ENCODE measurements around the gene KCNH3. TPM values are rescaled to one million over a fixed set of nuclear protein-coding genes. Genes with fewer than 3 reads are reported as not detected.

The KCNH3 gene
- total RNA-seq, 2 experiments from 2014 or later = 2.4 to 3.4 TPM

DNA sequence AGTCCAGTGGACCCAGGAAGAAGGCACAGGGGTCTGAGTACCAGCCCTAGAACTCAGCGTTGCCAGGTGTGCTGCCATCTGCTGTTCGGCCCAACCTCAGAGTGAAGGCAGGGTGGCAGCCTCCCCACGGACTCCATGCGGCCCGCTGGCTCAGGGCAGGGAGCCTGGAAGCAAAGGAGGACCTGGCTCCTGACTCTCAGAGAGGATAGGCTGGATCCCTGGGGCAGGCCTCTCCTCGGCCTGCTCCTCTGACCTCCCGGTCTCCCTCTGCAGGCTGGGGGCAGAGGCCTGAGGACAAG, 19.0 kb downstream of the KCNH3 start:
- ChIA-PET CTCF (no interaction called here), POLR2A (no interaction called here)
- no peak for TF ChIP-seq CTCF (IDR thresholded peaks at IDR 0.05)
- Histone ChIP-seq H3K27ac (ENCODE audit: low read depth in 1 of 2, low read length in 2 of 2) (no peak overlapping the region), H3K9me3 (ENCODE audit: control insufficient read depth in 1 of 2, insufficient read depth in 1 of 2, low read length in 2 of 2) (no peaks in the 10 kb centered on the region), H3K27me3 (ENCODE audit: control insufficient read depth in 1 of 2, insufficient read depth in 2 of 2, low read length in 2 of 2) (no peaks in the 10 kb centered on the region), H3K4me3 (ENCODE audit: low read length) (no peak overlapping the region), H3K4me1 (ENCODE audit: insufficient read depth, low read length) (peaks cover 6% of the 10 kb centered on the region), H3K36me3 (ENCODE audit: insufficient read depth, low read length) (peaks cover 56% of the 10 kb centered on the region)
- Mint-ChIP-seq H3K36me3 (ENCODE audit: low read depth) (peaks cover 57% of the 10 kb centered on the region), H3K27me3 (peaks cover 4% of the 10 kb centered on the region), H3K4me1 (ENCODE audit: low read depth) (peaks cover 15% of the 10 kb centered on the region), H3K9me3 (no peaks in the 10 kb centered on the region), H3K4me3 (no peak overlapping the region), H3K27ac (no peak overlapping the region)
- intact Hi-C loops (cut with DNase I, micrococcal nuclease) = no loop called here
- ATAC-seq (ENCODE audit: poor library complexity) (no peak), DNase-seq (no peak)

DNA sequence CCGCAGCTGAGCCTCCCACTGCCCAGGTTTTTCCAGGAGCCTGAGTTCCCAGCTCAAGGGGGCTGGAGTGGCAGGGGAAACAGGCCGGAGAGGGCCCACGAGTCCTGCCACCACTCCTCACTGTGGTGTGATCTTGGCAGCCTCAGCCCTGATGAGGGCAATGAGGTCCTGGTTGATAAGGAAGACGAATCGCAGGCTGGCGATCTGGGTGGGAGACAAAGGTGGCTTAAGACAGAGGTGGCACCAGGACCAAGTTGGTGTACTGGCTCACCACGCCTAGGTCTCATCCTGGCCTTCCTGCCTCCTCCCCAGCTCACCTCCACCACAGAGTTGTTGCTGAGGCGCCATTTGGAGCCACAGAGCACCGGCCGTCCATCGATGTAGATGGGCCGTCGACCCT, 19.7 kb downstream of the KCNH3 start:
- intact Hi-C loops (cut with DNase I, micrococcal nuclease) = no loop called here
- peaks cover under 1% of the 10 kb centered on the region for H3K27me3 Mint-ChIP-seq
- POLR2A ChIA-PET = no interaction called here
- Histone ChIP-seq H3K36me3 (ENCODE audit: insufficient read depth, low read length) (peaks cover 63% of the 10 kb centered on the region), H3K27ac (ENCODE audit: low read depth in 1 of 2, low read length in 2 of 2) (no peak overlapping the region), H3K4me3 (ENCODE audit: low read length) (no peak overlapping the region), H3K27me3 (ENCODE audit: control insufficient read depth in 1 of 2, insufficient read depth in 2 of 2, low read length in 2 of 2) (no peaks in the 10 kb centered on the region), H3K4me1 (ENCODE audit: insufficient read depth, low read length) (peaks cover 6% of the 10 kb centered on the region), H3K9me3 (ENCODE audit: control insufficient read depth in 1 of 2, insufficient read depth in 1 of 2, low read length in 2 of 2) (no peaks in the 10 kb centered on the region)
- DNase-seq = no peak
- CTCF ChIA-PET = no interaction called here
- no peak for ATAC-seq (ENCODE audit: poor library complexity)
- H3K36me3 Mint-ChIP-seq (ENCODE audit: low read depth) = peaks cover 64% of the 10 kb centered on the region
- peaks cover 12% of the 10 kb centered on the region for H3K4me1 Mint-ChIP-seq (ENCODE audit: low read depth)
- H3K9me3 Mint-ChIP-seq = no peaks in the 10 kb centered on the region
- no peak overlapping the region for H3K27ac Mint-ChIP-seq
- no peak overlapping the region for H3K4me3 Mint-ChIP-seq
- TF ChIP-seq CTCF (IDR thresholded peaks at IDR 0.05) = no peak

DNA sequence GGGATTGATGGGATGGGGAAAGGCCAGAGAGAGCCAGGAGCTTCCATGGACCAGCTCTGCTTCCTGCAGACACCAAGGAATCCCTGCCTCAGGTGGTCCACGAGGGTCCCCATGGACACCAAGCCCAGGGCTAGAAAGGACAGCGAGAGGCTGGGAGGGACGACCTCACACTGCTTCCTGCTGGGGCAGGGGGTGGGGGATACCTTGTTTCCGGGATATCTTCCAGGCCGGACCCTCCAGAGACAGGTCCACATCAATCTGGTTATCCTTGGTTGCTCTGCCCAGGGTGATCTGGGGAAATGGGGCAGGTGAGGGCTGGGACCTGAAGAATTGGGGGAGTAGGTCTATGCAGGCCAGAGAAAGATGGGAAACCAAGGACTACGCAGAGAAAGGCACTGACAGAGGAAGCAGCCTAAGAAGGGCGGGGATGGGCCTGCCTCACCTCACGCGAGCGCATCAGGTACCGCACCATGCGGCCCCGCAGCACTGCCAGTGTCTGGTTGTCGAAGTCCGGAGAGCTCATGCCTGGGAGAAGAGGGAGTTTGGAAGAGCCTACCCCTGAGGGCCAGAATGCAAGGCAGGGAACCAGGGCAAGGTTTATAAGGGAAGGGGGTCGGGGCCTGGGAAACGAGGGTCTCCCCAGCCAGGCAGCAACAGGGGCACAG, 20.3 kb downstream of the KCNH3 start:
- ChIA-PET POLR2A (no interaction called here), CTCF (no interaction called here)
- no peak for DNase-seq
- TF ChIP-seq CTCF (IDR thresholded peaks at IDR 0.05) = no peak
- no peak overlapping the region for H3K27ac ChIP-seq (ENCODE audit: low read depth in 1 of 2, low read length in 2 of 2)
- Mint-ChIP-seq H3K9me3 (no peaks in the 10 kb centered on the region), H3K27ac (no peak overlapping the region), H3K4me3 (no peak overlapping the region), H3K36me3 (ENCODE audit: low read depth) (peaks cover 70% of the 10 kb centered on the region), H3K4me1 (ENCODE audit: low read depth) (peaks cover 15% of the 10 kb centered on the region), H3K27me3 (no peaks in the 10 kb centered on the region)
- no peaks in the 10 kb centered on the region for H3K9me3 ChIP-seq (ENCODE audit: control insufficient read depth in 1 of 2, insufficient read depth in 1 of 2, low read length in 2 of 2)
- no peaks in the 10 kb centered on the region for H3K27me3 ChIP-seq (ENCODE audit: control insufficient read depth in 1 of 2, insufficient read depth in 2 of 2, low read length in 2 of 2)
- no peak for ATAC-seq (ENCODE audit: poor library complexity)
- intact Hi-C loops (cut with DNase I, micrococcal nuclease) = no loop called here
- no peak overlapping the region for H3K4me3 ChIP-seq (ENCODE audit: low read length)
- peaks cover 69% of the 10 kb centered on the region for H3K36me3 ChIP-seq (ENCODE audit: insufficient read depth, low read length)
- peaks cover 9% of the 10 kb centered on the region for H3K4me1 ChIP-seq (ENCODE audit: insufficient read depth, low read length)

Data from CD4-positive, alpha-beta T cell (primary cell).